ENCODE measurements around the gene MGAT5. TPM values are rescaled to one million over a fixed set of nuclear protein-coding genes. Genes with fewer than 3 reads are reported as not detected.

MGAT5 gene
- total RNA-seq, 3 donors from 2014 or later (not counting 1 experiment from before 2014, with no cell fraction given): 39.7 to 58.2 (median 57.0) TPM

DNA sequence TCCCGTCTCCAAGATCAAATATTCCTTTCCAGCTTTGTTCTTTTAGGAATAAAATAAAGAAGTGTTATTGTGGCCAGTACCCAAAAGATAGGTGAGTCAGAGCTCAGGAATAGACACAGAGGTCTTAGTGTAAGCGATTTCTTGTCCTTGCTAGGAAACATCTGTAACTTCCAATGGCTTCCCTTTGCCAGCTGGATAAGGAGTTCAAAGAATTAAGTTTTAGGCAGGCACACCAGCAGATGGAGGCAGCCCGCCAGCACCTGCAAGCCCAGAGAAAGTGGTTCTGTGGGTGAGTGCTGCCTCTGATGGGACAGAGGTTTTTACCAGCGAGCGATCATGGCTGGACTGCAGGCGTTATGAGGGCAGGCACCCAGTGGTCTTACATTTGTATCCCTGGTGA lies 125.4 kb downstream of the MGAT5 start:
- Mint-ChIP-seq H3K27ac (no peak overlapping the region), H3K27me3 (ENCODE audit: low read depth in 2 of 2) (no peaks in the 10 kb centered on the region), H3K4me3 (no peak overlapping the region), H3K9me3 (no peaks in the 10 kb centered on the region), H3K36me3 (no peaks in the 10 kb centered on the region), H3K4me1 (no peaks in the 10 kb centered on the region)
- Histone ChIP-seq H3K27ac (ENCODE audit: low read length) (no peak overlapping the region), H3K4me3 (ENCODE audit: low read length) (no peak overlapping the region), H3K4me1 (ENCODE audit: control insufficient read depth, insufficient read depth, low read length) (no peaks in the 10 kb centered on the region), H3K9me3 (ENCODE audit: control insufficient read depth, insufficient read depth, low read length) (no peaks in the 10 kb centered on the region), H3K27me3 (ENCODE audit: control insufficient read depth, insufficient read depth, low read length) (no peaks in the 10 kb centered on the region), H3K36me3 (ENCODE audit: control insufficient read depth, insufficient read depth, low read length) (peaks cover 19% of the 10 kb centered on the region)
- TF ChIP-seq, protein P1, sequence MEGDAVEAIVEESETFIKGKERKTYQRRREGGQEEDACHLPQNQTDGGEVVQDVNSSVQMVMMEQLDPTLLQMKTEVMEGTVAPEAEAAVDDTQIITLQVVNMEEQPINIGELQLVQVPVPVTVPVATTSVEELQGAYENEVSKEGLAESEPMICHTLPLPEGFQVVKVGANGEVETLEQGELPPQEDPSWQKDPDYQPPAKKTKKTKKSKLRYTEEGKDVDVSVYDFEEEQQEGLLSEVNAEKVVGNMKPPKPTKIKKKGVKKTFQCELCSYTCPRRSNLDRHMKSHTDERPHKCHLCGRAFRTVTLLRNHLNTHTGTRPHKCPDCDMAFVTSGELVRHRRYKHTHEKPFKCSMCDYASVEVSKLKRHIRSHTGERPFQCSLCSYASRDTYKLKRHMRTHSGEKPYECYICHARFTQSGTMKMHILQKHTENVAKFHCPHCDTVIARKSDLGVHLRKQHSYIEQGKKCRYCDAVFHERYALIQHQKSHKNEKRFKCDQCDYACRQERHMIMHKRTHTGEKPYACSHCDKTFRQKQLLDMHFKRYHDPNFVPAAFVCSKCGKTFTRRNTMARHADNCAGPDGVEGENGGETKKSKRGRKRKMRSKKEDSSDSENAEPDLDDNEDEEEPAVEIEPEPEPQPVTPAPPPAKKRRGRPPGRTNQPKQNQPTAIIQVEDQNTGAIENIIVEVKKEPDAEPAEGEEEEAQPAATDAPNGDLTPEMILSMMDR (IDR thresholded peaks at IDR 0.05): no peak
- intact Hi-C loops (cut with micrococcal nuclease): no loop called here
- no peak for ATAC-seq
- DNase-seq: no peak
- WGBS (ENCODE audit: insufficient coverage): 97% methylated on average over 6 of the region's 6 CpGs

- Histone ChIP-seq H3K9me3 (ENCODE audit: control insufficient read depth, insufficient read depth, low read length) (no peaks in the 10 kb centered on the region), H3K27me3 (ENCODE audit: control insufficient read depth, insufficient read depth, low read length) (no peaks in the 10 kb centered on the region), H3K4me1 (ENCODE audit: control insufficient read depth, insufficient read depth, low read length) (no peaks in the 10 kb centered on the region), H3K36me3 (ENCODE audit: control insufficient read depth, insufficient read depth, low read length) (peaks cover 19% of the 10 kb centered on the region), H3K4me3 (ENCODE audit: low read length) (no peak overlapping the region), H3K27ac (ENCODE audit: low read length) (no peak overlapping the region)
- no peak for ATAC-seq
- Mint-ChIP-seq H3K27ac (no peak overlapping the region), H3K9me3 (no peaks in the 10 kb centered on the region), H3K4me1 (no peaks in the 10 kb centered on the region), H3K27me3 (ENCODE audit: low read depth in 2 of 2) (no peaks in the 10 kb centered on the region), H3K4me3 (no peak overlapping the region), H3K36me3 (no peaks in the 10 kb centered on the region)
- TF ChIP-seq, protein P1 (IDR thresholded peaks at IDR 0.05): no peak
- intact Hi-C loops (cut with micrococcal nuclease): no loop called here
- WGBS (ENCODE audit: insufficient coverage): 94% methylated on average over 3 of the region's 3 CpGs
- no peak for DNase-seq
Observed at GRCh38 chr2:134379722-134380121, 125.8 kb downstream of the MGAT5 start.

GRCh38 chr2:134381141-134381540 lies 127.3 kb downstream of the MGAT5 start:
- no peak overlapping the region for H3K4me3 ChIP-seq (ENCODE audit: low read length)
- no peaks in the 10 kb centered on the region for H3K4me1 ChIP-seq (ENCODE audit: control insufficient read depth, insufficient read depth, low read length)
- Mint-ChIP-seq H3K27me3 (ENCODE audit: low read depth in 2 of 2) (no peaks in the 10 kb centered on the region), H3K9me3 (no peaks in the 10 kb centered on the region), H3K4me1 (peaks cover 0 to 6% of the 10 kb centered on the region in 2 donors), H3K4me3 (no peak overlapping the region), H3K27ac (no peak overlapping the region), H3K36me3 (no peaks in the 10 kb centered on the region)
- H3K27me3 ChIP-seq (ENCODE audit: control insufficient read depth, insufficient read depth, low read length): no peaks in the 10 kb centered on the region
- TF ChIP-seq, protein P1 (IDR thresholded peaks at IDR 0.05): no peak
- no peak for DNase-seq
- H3K9me3 ChIP-seq (ENCODE audit: control insufficient read depth, insufficient read depth, low read length): no peaks in the 10 kb centered on the region
- no peak overlapping the region for H3K27ac ChIP-seq (ENCODE audit: low read length)
- peaks cover 17% of the 10 kb centered on the region for H3K36me3 ChIP-seq (ENCODE audit: control insufficient read depth, insufficient read depth, low read length)
- no peak for ATAC-seq
- WGBS (ENCODE audit: insufficient coverage): 88% methylated on average over 1 of the region's 1 CpG
- intact Hi-C loops (cut with micrococcal nuclease): no loop called here

- Histone ChIP-seq H3K4me1 (ENCODE audit: control insufficient read depth, insufficient read depth, low read length) (no peaks in the 10 kb centered on the region), H3K27me3 (ENCODE audit: control insufficient read depth, insufficient read depth, low read length) (no peaks in the 10 kb centered on the region), H3K36me3 (ENCODE audit: control insufficient read depth, insufficient read depth, low read length) (peaks cover 8% of the 10 kb centered on the region), H3K4me3 (ENCODE audit: low read length) (no peak overlapping the region), H3K9me3 (ENCODE audit: control insufficient read depth, insufficient read depth, low read length) (no peaks in the 10 kb centered on the region), H3K27ac (ENCODE audit: low read length) (no peak overlapping the region)
- no peak for ATAC-seq
- TF ChIP-seq, protein P1 (IDR thresholded peaks at IDR 0.05): no peak
- DNase-seq: no peak
- H3K27ac Mint-ChIP-seq: no peak overlapping the region
- H3K27me3 Mint-ChIP-seq (ENCODE audit: low read depth in 2 of 2): no peaks in the 10 kb centered on the region
- no peaks in the 10 kb centered on the region for H3K9me3 Mint-ChIP-seq
- WGBS (ENCODE audit: insufficient coverage): 100% methylated on average over 1 of the region's 4 CpGs
- no peaks in the 10 kb centered on the region for H3K36me3 Mint-ChIP-seq
- intact Hi-C loops (cut with micrococcal nuclease): no loop called here
- H3K4me3 Mint-ChIP-seq: no peak overlapping the region
- H3K4me1 Mint-ChIP-seq: peaks cover 0 to 6% of the 10 kb centered on the region in 2 donors
Observed at GRCh38 chr2:134384131-134384530, 130.3 kb downstream of the MGAT5 start.
